Measurements from ENCODE around the gene ZNF773.

- TF ChIP-seq LARP7 (IDR thresholded peaks at IDR 0.05): no peak
- no peak for TF ChIP-seq NR2C2 (IDR thresholded peaks at IDR 0.05; ENCODE audit: borderline replicate concordance, control insufficient read depth, insufficient read length, low read depth)
- no peak for TF ChIP-seq POLR2AphosphoS2 (IDR thresholded peaks at IDR 0.05; ENCODE audit: low read depth, low read length)
- TF ChIP-seq MTA2 (IDR thresholded peaks at IDR 0.05; ENCODE audit: low read depth): no peak
- no peak for TF ChIP-seq ZNF24 (IDR thresholded peaks at IDR 0.05)
- TF ChIP-seq EP300 (IDR thresholded peaks at IDR 0.05; ENCODE audit: borderline replicate concordance in 1 of 2, control insufficient read depth in 1 of 2, low read depth in 2 of 2, low read length in 2 of 2): no peak
Measured at GRCh38 chr19:57473646-57474045, 26.1 kb upstream of the ZNF773 start.
